H1 (cell line): ENCODE results near the gene ABCA1. TPM values are rescaled to one million over a fixed set of nuclear protein-coding genes. Genes with fewer than 3 reads are reported as not detected.

Source experiments
- ASH2L ChIP-seq: fragments of 200-600, 300-600 bp; sonication (generic); IDR thresholded peaks from one replicate; pipeline ENCODE4 v1.7.1; 2017; ENCODE audit warnings: low read length
- BCL11A ChIP-seq, 2 experiments: IDR thresholded peaks; one replicate each; pipeline ENCODE4 v1.6.1; 2011; ENCODE audit warnings: low read depth in 2 of 2, low read length in 2 of 2, mild to moderate bottlenecking in 2 of 2
- BRCA1 ChIP-seq: IDR thresholded peaks from 2 replicates; pipeline ENCODE4 v1.6.1; 2012; ENCODE audit warnings: low read depth, low read length, improper control_type of control experiment
- CHD2 ChIP-seq: IDR thresholded peaks from 2 replicates; pipeline ENCODE4 v1.6.1; 2012; ENCODE audit warnings: low read length, improper control_type of control experiment
- CHD7 ChIP-seq: fragments of 300-600 bp; sonication (generic); IDR thresholded peaks from 2 replicates; pipeline ENCODE4 v1.7.1; 2012; ENCODE audit warnings: low read length, moderate library complexity, mild to moderate bottlenecking, inconsistent platforms; ENCODE audit not compliant: insufficient replicate concordance
- CTBP2 ChIP-seq: IDR thresholded peaks from 2 replicates; pipeline ENCODE4 v1.7.0; 2011; ENCODE audit warnings: borderline replicate concordance, mild to moderate bottlenecking, moderate library complexity, mixed read lengths, low read length; ENCODE audit not compliant: insufficient read depth, insufficient read length
- EGR1 ChIP-seq: IDR thresholded peaks from 2 replicates; pipeline ENCODE4 v1.6.1; 2011; ENCODE audit warnings: low read depth, low read length, borderline replicate concordance
- JUN ChIP-seq: IDR thresholded peaks from 2 replicates; pipeline ENCODE4 v1.6.1; 2011; ENCODE audit warnings: low read depth, mild to moderate bottlenecking, improper control_type of control experiment, low read length
- JUND ChIP-seq: IDR thresholded peaks from 2 replicates; pipeline ENCODE4 v1.6.1; 2011; ENCODE audit warnings: mild to moderate bottlenecking, improper control_type of control experiment, low read length
- POU5F1 ChIP-seq: IDR thresholded peaks from 2 replicates; pipeline ENCODE4 v1.6.1; 2011; ENCODE audit warnings: low read depth, mild to moderate bottlenecking, low read length, moderate library complexity
- SIX5 ChIP-seq: IDR thresholded peaks from 2 replicates; pipeline ENCODE4 v1.6.1; 2011; ENCODE audit warnings: mild to moderate bottlenecking, low read depth, low read length
- SUZ12 ChIP-seq: fragments of 200-600 bp; sonication (generic); IDR thresholded peaks from 2 replicates; pipeline ENCODE4 v1.6.1; 2012; ENCODE audit warnings: mild to moderate bottlenecking, inconsistent platforms, low read length, moderate library complexity, mixed read lengths
- polyA plus RNA-seq, 7 experiments: library from polyadenylated mRNA; depleted of rRNA in 3 of 7; stranded (reverse) in 5 of 7; unstranded in 2 of 7; fragments of >200 nt in 5 of 7; fragments of 200-250 nt in 2 of 7; gene quantifications; 1 replicate in 5 of 7; 2 replicates in 1 of 7; 4 replicates in 1 of 7; pipeline versions ENCODE4 v1.2.1 to v1.2.3, GENCODE V29; 2011 to 2013; ENCODE audit warnings: missing spikeins in 2 of 7, mixed read lengths in 2 of 7
- total RNA-seq: library from RNA; stranded (reverse); fragmentation: NEBNext Ultra II Directional; extraction: Animal tissue kit (Norgen Biotek cat#: 25700); gene quantifications from 2 replicates; pipeline ENCODE4 v1.2.1, GENCODE V29; 2021

Gene ABCA1
- total and polyA plus RNA-seq, 2 of the 8 experiments (the other 6 are each of a cell fraction or from before 2014, with no cell fraction given) = 6.9 to 7.8 TPM

DNA sequence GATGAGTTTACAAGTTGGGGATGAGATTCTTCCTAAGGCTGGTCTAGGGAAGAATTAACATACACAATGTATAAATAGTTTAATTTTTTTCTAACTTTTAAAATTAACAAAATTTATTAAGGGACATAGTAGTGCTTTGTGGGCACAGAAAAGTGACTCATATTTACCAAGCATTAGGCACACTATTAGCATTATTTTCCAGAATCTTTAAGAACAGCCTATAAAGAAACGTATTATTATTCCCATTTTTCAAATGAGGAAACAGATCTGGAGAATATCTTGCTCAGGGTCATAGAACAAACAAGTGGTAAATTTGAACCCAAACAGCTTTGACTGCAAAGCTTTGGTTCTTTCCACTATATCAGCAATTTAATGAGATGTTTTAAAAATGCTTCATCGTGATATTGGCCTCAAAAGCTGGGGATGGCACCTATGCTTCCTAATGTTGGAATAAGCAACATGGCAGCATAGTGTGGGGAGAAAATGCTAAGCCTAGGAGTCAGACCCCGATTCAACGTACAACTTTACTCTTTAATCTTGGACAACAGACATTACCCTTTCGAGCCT, 55.9 kb downstream of the ABCA1 start (continued):
- TF ChIP-seq CHD7 (no peak), CHD2 (no peak), JUND (no peak), CTBP2 (no peak), BRCA1 (no peak), SIX5 (no peak), BCL11A (IDR thresholded peaks at IDR 0.05; ENCODE audit: low read depth in 2 of 2, low read length in 2 of 2) (no peak), POU5F1 (no peak), ASH2L (no peak), SUZ12 (no peak), JUN (no peak), EGR1 (no peak)
